Stomach (tissue), 4 donors: ENCODE measurements around the gene SESN1.

Source experiments
- EP300 ChIP-seq: sonication (generic); formaldehyde crosslinking; IDR thresholded peaks from one replicate; pipeline ENCODE4 v1.6.1; 2017; ENCODE audit warnings: antibody characterized with exemption
- POLR2A ChIP-seq, 4 donors: fragments of 450-650 bp; IDR thresholded peaks; one replicate each; pipeline ENCODE4 v1.6.1; 2016; ENCODE audit warnings: antibody characterized with exemption in 4 of 4, control low read depth in 2 of 4, mild to moderate bottlenecking in 1 of 4, moderate library complexity in 1 of 4
- POLR2AphosphoS5 ChIP-seq, 3 donors: sonication (generic); formaldehyde crosslinking; IDR thresholded peaks; one replicate each; pipeline ENCODE4 v1.6.1; 2016; ENCODE audit warnings: antibody characterized with exemption in 3 of 3
- TF ChIP-seq, protein P1 (sequence below), 7 experiments: fragments of 450-650 bp in 4 of 7; fragments of 200-600 bp in 3 of 7; sonication (generic) in 3 of 7; IDR thresholded peaks; one replicate each; pipeline ENCODE4 v1.5.1; 2016 to 2019; ENCODE audit warnings: antibody characterized with exemption in 7 of 7, control low read depth in 2 of 7, mild to moderate bottlenecking in 1 of 7

DNA sequence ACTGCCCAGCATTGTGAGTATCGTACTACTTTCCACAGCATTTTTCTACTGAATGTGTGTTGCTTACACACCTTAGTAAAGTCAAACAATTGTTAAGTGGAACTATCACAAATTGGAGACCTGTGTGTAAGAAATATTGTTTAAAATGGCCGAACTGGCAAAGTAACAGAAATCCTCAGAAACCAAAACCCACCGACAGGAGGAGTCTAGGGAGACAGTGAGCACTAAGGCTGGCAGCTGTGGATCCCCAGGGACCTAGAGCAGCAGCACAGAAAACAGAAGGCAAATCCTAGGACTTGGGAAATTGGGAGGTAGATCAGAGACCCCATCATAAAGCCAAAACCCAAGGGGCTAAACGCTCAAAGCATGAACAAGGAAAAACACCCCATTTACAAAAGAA is 69.9 kb downstream of the SESN1 start:
- TF ChIP-seq, protein P1, sequence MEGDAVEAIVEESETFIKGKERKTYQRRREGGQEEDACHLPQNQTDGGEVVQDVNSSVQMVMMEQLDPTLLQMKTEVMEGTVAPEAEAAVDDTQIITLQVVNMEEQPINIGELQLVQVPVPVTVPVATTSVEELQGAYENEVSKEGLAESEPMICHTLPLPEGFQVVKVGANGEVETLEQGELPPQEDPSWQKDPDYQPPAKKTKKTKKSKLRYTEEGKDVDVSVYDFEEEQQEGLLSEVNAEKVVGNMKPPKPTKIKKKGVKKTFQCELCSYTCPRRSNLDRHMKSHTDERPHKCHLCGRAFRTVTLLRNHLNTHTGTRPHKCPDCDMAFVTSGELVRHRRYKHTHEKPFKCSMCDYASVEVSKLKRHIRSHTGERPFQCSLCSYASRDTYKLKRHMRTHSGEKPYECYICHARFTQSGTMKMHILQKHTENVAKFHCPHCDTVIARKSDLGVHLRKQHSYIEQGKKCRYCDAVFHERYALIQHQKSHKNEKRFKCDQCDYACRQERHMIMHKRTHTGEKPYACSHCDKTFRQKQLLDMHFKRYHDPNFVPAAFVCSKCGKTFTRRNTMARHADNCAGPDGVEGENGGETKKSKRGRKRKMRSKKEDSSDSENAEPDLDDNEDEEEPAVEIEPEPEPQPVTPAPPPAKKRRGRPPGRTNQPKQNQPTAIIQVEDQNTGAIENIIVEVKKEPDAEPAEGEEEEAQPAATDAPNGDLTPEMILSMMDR (IDR thresholded peaks at IDR 0.05): no peak
- TF ChIP-seq POLR2AphosphoS5 (IDR thresholded peaks at IDR 0.05) (no peak), POLR2A (IDR thresholded peaks at IDR 0.05) (no peak), EP300 (no peak)
